Measurements from ENCODE around the gene NRXN3. TPM values are rescaled to one million over a fixed set of nuclear protein-coding genes. Genes with fewer than 3 reads are reported as not detected.

Gene NRXN3
- total and polyA plus RNA-seq, 2 of the 13 experiments (the other 11 are each of a cell fraction or from before 2014, with no cell fraction given): 0.03 TPM; not detected in 1

DNA sequence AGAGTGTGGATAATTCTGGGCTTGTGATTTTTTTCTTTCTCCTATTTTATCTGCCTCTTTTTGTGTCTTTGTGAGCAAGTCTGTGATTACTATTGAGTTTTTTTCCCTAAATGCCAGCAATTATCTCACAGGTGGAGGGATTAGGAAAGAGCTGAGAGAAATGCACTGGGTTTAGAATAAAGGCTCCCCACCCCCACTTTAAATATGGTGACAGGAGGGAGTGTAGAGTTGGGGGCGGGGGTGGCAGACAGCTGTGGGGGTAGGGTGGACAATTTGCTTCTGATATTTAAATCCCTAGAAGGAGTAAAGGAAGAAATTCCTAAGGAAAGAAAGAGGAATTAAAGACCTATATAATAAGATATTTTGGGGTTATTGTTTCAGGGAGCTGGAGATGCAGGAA is 145.9 kb downstream of the NRXN3 start:
- no peaks in the 10 kb centered on the region for H3K79me2 ChIP-seq (ENCODE audit: insufficient read depth, low read length)
- POLR2A ChIA-PET: no interaction called here
- H3K36me3 ChIP-seq (replicated peaks in 1 of 2; ENCODE audit: control insufficient read depth in 1 of 2, insufficient read depth in 2 of 2, low read length in 2 of 2): no peaks in the 10 kb centered on the region
- H3K27me3 ChIP-seq (ENCODE audit: control insufficient read depth in 1 of 2, insufficient read depth in 2 of 2, low read length in 2 of 2): peaks cover 0 to 3% of the 10 kb centered on the region in 2 experiments; a peak in 1 of 5 replicates
- CTCF ChIA-PET (ENCODE audit: low intra/inter-chr PET ratio, low total read pairs): no interaction called here
- in situ Hi-C loops (cut with HindIII; ENCODE audit: extremely low pct_ligation_motif_present, low pct_unique_long_range_greater_than_20kb) (no loop called here), intact Hi-C loops (cut with micrococcal nuclease; ENCODE audit: unreplicated experiment) (no loop called here)
- H3K9me3 ChIP-seq (ENCODE audit: low read length): no peaks in the 10 kb centered on the region
- no peak overlapping the region for H3K27ac ChIP-seq (ENCODE audit: extremely low read length, insufficient read depth, low read length)
- H4K20me1 ChIP-seq (ENCODE audit: insufficient read depth, low read length): no peaks in the 10 kb centered on the region
- FAIRE-seq (no peak), DNase-seq (ENCODE audit: low spot score) (no peak), ATAC-seq (no peak)
- no peaks in the 10 kb centered on the region for H3K4me1 ChIP-seq (ENCODE audit: insufficient read depth, low read length)
- no peak overlapping the region for H3K9ac ChIP-seq (ENCODE audit: insufficient read depth, low read depth, low read length)
- no peak overlapping the region for H2AFZ ChIP-seq (ENCODE audit: low read length)
- WGBS (ENCODE audit: low lambda C conversion rate): 0% methylated on average over 1 of the region's 1 CpG
- H3K4me3 ChIP-seq (replicated peaks in 1 of 3; ENCODE audit: insufficient read depth in 1 of 3, low read depth in 2 of 3, low read length in 3 of 3): no peak overlapping the region
- no peak overlapping the region for H3K4me2 ChIP-seq (ENCODE audit: low read depth, low read length)
- no TSS peak for BruUV-seq (replicated peaks)
- TF ChIP-seq, protein P1, sequence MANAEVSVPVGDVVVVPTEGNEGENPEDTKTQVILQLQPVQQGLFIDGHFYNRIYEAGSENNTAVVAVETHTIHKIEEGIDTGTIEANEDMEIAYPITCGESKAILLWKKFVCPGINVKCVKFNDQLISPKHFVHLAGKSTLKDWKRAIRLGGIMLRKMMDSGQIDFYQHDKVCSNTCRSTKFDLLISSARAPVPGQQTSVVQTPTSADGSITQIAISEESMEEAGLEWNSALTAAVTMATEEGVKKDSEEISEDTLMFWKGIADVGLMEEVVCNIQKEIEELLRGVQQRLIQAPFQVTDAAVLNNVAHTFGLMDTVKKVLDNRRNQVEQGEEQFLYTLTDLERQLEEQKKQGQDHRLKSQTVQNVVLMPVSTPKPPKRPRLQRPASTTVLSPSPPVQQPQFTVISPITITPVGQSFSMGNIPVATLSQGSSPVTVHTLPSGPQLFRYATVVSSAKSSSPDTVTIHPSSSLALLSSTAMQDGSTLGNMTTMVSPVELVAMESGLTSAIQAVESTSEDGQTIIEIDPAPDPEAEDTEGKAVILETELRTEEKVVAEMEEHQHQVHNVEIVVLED (CRISPR knock-in tag; IDR thresholded peaks at IDR 0.05; ENCODE audit: borderline replicate concordance): no peak
- TF ChIP-seq SCMH1 (CRISPR knock-in tag; IDR thresholded peaks at IDR 0.05; ENCODE audit: borderline replicate concordance): no peak
- no peak for TF ChIP-seq ZNF562 (CRISPR knock-in tag; IDR thresholded peaks at IDR 0.05; ENCODE audit: borderline replicate concordance)
- no peak for TF ChIP-seq KMT2B (CRISPR knock-in tag; IDR thresholded peaks at IDR 0.05)
- TF ChIP-seq ZNF143 (CRISPR knock-in tag; IDR thresholded peaks at IDR 0.05): no peak
- no peak for TF ChIP-seq ZNF253 (CRISPR knock-in tag; IDR thresholded peaks at IDR 0.05; ENCODE audit: borderline replicate concordance)
- no peak for TF ChIP-seq ZNF7 (CRISPR knock-in tag; IDR thresholded peaks at IDR 0.05)
- TF ChIP-seq, protein P2, sequence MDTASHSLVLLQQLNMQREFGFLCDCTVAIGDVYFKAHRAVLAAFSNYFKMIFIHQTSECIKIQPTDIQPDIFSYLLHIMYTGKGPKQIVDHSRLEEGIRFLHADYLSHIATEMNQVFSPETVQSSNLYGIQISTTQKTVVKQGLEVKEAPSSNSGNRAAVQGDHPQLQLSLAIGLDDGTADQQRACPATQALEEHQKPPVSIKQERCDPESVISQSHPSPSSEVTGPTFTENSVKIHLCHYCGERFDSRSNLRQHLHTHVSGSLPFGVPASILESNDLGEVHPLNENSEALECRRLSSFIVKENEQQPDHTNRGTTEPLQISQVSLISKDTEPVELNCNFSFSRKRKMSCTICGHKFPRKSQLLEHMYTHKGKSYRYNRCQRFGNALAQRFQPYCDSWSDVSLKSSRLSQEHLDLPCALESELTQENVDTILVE (CRISPR knock-in tag; IDR thresholded peaks at IDR 0.05): no peak
- TF ChIP-seq, protein P3, sequence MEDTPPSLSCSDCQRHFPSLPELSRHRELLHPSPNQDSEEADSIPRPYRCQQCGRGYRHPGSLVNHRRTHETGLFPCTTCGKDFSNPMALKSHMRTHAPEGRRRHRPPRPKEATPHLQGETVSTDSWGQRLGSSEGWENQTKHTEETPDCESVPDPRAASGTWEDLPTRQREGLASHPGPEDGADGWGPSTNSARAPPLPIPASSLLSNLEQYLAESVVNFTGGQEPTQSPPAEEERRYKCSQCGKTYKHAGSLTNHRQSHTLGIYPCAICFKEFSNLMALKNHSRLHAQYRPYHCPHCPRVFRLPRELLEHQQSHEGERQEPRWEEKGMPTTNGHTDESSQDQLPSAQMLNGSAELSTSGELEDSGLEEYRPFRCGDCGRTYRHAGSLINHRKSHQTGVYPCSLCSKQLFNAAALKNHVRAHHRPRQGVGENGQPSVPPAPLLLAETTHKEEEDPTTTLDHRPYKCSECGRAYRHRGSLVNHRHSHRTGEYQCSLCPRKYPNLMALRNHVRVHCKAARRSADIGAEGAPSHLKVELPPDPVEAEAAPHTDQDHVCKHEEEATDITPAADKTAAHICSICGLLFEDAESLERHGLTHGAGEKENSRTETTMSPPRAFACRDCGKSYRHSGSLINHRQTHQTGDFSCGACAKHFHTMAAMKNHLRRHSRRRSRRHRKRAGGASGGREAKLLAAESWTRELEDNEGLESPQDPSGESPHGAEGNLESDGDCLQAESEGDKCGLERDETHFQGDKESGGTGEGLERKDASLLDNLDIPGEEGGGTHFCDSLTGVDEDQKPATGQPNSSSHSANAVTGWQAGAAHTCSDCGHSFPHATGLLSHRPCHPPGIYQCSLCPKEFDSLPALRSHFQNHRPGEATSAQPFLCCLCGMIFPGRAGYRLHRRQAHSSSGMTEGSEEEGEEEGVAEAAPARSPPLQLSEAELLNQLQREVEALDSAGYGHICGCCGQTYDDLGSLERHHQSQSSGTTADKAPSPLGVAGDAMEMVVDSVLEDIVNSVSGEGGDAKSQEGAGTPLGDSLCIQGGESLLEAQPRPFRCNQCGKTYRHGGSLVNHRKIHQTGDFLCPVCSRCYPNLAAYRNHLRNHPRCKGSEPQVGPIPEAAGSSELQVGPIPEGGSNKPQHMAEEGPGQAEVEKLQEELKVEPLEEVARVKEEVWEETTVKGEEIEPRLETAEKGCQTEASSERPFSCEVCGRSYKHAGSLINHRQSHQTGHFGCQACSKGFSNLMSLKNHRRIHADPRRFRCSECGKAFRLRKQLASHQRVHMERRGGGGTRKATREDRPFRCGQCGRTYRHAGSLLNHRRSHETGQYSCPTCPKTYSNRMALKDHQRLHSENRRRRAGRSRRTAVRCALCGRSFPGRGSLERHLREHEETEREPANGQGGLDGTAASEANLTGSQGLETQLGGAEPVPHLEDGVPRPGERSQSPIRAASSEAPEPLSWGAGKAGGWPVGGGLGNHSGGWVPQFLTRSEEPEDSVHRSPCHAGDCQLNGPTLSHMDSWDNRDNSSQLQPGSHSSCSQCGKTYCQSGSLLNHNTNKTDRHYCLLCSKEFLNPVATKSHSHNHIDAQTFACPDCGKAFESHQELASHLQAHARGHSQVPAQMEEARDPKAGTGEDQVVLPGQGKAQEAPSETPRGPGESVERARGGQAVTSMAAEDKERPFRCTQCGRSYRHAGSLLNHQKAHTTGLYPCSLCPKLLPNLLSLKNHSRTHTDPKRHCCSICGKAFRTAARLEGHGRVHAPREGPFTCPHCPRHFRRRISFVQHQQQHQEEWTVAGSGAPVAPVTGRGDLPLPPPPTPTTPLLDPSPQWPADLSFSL (CRISPR knock-in tag; IDR thresholded peaks at IDR 0.05): no peak
- TF ChIP-seq ZFY (CRISPR knock-in tag; IDR thresholded peaks at IDR 0.05): no peak
- TF ChIP-seq, protein P4, sequence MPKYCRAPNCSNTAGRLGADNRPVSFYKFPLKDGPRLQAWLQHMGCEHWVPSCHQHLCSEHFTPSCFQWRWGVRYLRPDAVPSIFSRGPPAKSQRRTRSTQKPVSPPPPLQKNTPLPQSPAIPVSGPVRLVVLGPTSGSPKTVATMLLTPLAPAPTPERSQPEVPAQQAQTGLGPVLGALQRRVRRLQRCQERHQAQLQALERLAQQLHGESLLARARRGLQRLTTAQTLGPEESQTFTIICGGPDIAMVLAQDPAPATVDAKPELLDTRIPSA (CRISPR knock-in tag; IDR thresholded peaks at IDR 0.05; ENCODE audit: borderline replicate concordance): no peak
- TF ChIP-seq, protein P5, sequence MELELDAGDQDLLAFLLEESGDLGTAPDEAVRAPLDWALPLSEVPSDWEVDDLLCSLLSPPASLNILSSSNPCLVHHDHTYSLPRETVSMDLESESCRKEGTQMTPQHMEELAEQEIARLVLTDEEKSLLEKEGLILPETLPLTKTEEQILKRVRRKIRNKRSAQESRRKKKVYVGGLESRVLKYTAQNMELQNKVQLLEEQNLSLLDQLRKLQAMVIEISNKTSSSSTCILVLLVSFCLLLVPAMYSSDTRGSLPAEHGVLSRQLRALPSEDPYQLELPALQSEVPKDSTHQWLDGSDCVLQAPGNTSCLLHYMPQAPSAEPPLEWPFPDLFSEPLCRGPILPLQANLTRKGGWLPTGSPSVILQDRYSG (CRISPR knock-in tag; IDR thresholded peaks at IDR 0.05): no peak
- no peak for TF ChIP-seq ISL2 (CRISPR knock-in tag; IDR thresholded peaks at IDR 0.05)
- no peak for TF ChIP-seq AKAP8 (CRISPR knock-in tag; IDR thresholded peaks at IDR 0.05)

Data from HepG2 (cell line).